Activated gamma-delta T cell treated with Interleukin-2 at 50 U/mL for 16 hours (primary cell): ENCODE measurements around the gene UNC119.
"Not testable (repeated sequence)": the region's sequence is repeated elsewhere in the genome, so short reads cannot be mapped to it uniquely, and the experiment has no call there.

Experiments
- DNase-seq: peaks from one replicate; pipeline ENCODE4 v3.0.0-alpha.2; 2020

The UNC119 gene

GRCh38 chr17:28540231-28540630 lies 12.2 kb downstream of the UNC119 start:
- no peak for DNase-seq

- no peak for DNase-seq
Observed at GRCh38 chr17:28538296-28538895, 14.0 kb downstream of the UNC119 start.

- DNase-seq = no peak
Observed at GRCh38 chr17:28537219-28537610, 15.2 kb downstream of the UNC119 start.

GRCh38 chr17:28536532-28537218 lies 15.7 kb downstream of the UNC119 start:
- no peak for DNase-seq

- DNase-seq = no peak
Observed at GRCh38 chr17:28534740-28535375, 17.6 kb downstream of the UNC119 start.

GRCh38 chr17:28533091-28533807 lies 19.2 kb downstream of the UNC119 start:
- DNase-seq = no peak

GRCh38 chr17:28532050-28532960 lies 20.1 kb downstream of the UNC119 start:
- no peak for DNase-seq

- no peak for DNase-seq
Observed at GRCh38 chr17:28530926-28531325, 21.5 kb downstream of the UNC119 start.

GRCh38 chr17:28530250-28530649 lies 22.2 kb downstream of the UNC119 start:
- DNase-seq = no peak

GRCh38 chr17:28529013-28529400 lies 23.4 kb downstream of the UNC119 start:
- no peak for DNase-seq

GRCh38 chr17:28528327-28529012 lies 24.0 kb downstream of the UNC119 start:
- DNase-seq = no peak

- no peak for DNase-seq
Observed at GRCh38 chr17:28527859-28528258, 24.6 kb downstream of the UNC119 start.

- no peak for DNase-seq
Observed at GRCh38 chr17:28527181-28527681, 25.2 kb downstream of the UNC119 start.

- no peak for DNase-seq
Observed at GRCh38 chr17:28526381-28526780, 26.0 kb downstream of the UNC119 start.

- no peak for DNase-seq
Observed at GRCh38 chr17:28524476-28525424, 27.7 kb downstream of the UNC119 start.

- no peak for DNase-seq
Observed at GRCh38 chr17:28523876-28524275, 28.5 kb downstream of the UNC119 start.

- DNase-seq = no peak
Observed at GRCh38 chr17:28523186-28523585, 29.2 kb downstream of the UNC119 start.

GRCh38 chr17:28522281-28522680 lies 30.1 kb downstream of the UNC119 start:
- not testable (repeated sequence) for DNase-seq

GRCh38 chr17:28521311-28522085 lies 30.9 kb downstream of the UNC119 start:
- no peak for DNase-seq

GRCh38 chr17:28520687-28521086 lies 31.7 kb downstream of the UNC119 start:
- no peak for DNase-seq
